Measurements from ENCODE around the gene C2orf92. TPM values are rescaled to one million over a fixed set of nuclear protein-coding genes. Genes with fewer than 3 reads are reported as not detected.

The C2orf92 gene
- total and polyA plus RNA-seq, 4 donors: 9.2 to 23.2 (median 13.7) TPM

- Histone ChIP-seq H3K4me3 (ENCODE audit: low read depth, low read length) (no peak overlapping the region), H3K36me3 (ENCODE audit: control insufficient read depth, insufficient read depth, low read length) (no peaks in the 10 kb centered on the region), H3K4me1 (ENCODE audit: control insufficient read depth, insufficient read depth, low read length) (peaks cover 13% of the 10 kb centered on the region), H3K9me3 (ENCODE audit: control insufficient read depth, insufficient read depth, low read length) (no peaks in the 10 kb centered on the region), H3K27ac (ENCODE audit: low read depth, low read length) (no peak overlapping the region), H3K27me3 (ENCODE audit: control insufficient read depth, insufficient read depth, low read length) (no peaks in the 10 kb centered on the region)
- WGBS (ENCODE audit: insufficient coverage): 83% methylated on average over 11 of the region's 11 CpGs
- no peak for DNase-seq (ENCODE audit: low read depth in 4 of 6, low spot score in 6 of 6)
Measured at GRCh38 chr2:97712693-97713295, 43.3 kb downstream of the C2orf92 start.

GRCh38 chr2:97713296-97714083 is 44.0 kb downstream of the C2orf92 start, which contains the start of gene ZAP70:
ZAP70 (plus strand) TSS chr2:97713576; CDS start chr2:97724037, 10,461 bp downstream.
- H3K9me3 ChIP-seq (ENCODE audit: control insufficient read depth, insufficient read depth, low read length): no peaks in the 10 kb centered on the region
- no peaks in the 10 kb centered on the region for H3K36me3 ChIP-seq (ENCODE audit: control insufficient read depth, insufficient read depth, low read length)
- H3K27ac ChIP-seq (ENCODE audit: low read depth, low read length): no peak within 1 kb of the TSS
- DNase-seq (ENCODE audit: low read depth in 4 of 6, low spot score in 6 of 6): no peak
- peaks cover 13% of the 10 kb centered on the region for H3K4me1 ChIP-seq (ENCODE audit: control insufficient read depth, insufficient read depth, low read length)
- H3K4me3 ChIP-seq (ENCODE audit: low read depth, low read length): no peak within 1 kb of the TSS
- 84% methylated on average over 19 of the region's 21 CpGs for WGBS (ENCODE audit: insufficient coverage)
- no peaks in the 10 kb centered on the region for H3K27me3 ChIP-seq (ENCODE audit: control insufficient read depth, insufficient read depth, low read length)

DNA sequence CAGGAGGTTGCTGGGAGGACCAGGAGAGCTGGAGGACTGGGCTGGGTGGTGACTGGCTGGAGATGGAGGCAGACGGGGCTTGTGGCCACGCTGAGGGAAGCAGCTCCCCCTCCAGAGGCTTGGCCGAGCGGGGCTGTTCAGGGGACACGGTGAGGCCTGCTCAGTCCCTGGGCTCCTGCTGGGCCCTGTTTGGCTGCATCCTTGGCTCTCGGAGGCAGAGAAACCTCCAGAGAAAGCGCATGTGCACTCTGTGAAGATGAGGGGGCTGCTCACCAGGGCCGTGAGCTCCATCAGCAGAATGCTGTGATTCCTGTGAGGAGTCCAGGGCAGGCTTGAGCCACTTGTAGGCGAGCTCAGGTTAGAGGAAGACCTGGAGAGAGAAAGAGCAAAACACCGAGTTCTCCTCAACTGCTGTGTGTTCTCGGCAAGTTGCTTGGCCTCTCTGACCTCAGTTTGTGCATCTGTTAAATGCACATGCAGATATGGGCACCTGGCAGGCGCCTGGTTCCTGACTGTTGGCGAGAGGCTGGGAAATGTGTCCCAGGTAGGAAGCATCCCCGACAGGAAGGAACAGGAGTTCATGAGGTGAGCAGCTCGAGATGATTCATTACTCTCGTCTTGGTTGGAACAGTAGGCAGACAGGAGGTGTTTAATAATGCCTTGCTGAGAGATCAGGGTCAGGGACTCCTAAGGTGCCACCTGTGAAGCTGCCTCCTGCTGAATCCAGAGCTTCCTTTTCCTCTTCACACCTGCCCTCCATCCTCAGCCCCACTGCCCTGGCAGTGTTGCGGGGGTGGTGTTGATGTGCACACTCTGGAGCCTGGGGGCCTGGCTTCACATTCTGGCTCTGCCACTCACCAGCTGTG is 44.8 kb downstream of the C2orf92 start:
- Histone ChIP-seq H3K27ac (ENCODE audit: low read depth, low read length) (no peak overlapping the region), H3K36me3 (ENCODE audit: control insufficient read depth, insufficient read depth, low read length) (no peaks in the 10 kb centered on the region), H3K27me3 (ENCODE audit: control insufficient read depth, insufficient read depth, low read length) (no peaks in the 10 kb centered on the region), H3K4me3 (ENCODE audit: low read depth, low read length) (no peak overlapping the region), H3K4me1 (ENCODE audit: control insufficient read depth, insufficient read depth, low read length) (peaks cover 13% of the 10 kb centered on the region), H3K9me3 (ENCODE audit: control insufficient read depth, insufficient read depth, low read length) (no peaks in the 10 kb centered on the region)
- no peak for DNase-seq (ENCODE audit: low read depth in 4 of 6, low spot score in 6 of 6)
- WGBS (ENCODE audit: insufficient coverage): 79% methylated on average over 15 of the region's 17 CpGs

- DNase-seq (ENCODE audit: low read depth in 4 of 6, low spot score in 6 of 6): no peak
- H3K4me1 ChIP-seq (ENCODE audit: control insufficient read depth, insufficient read depth, low read length): peaks cover 13% of the 10 kb centered on the region
- no peaks in the 10 kb centered on the region for H3K9me3 ChIP-seq (ENCODE audit: control insufficient read depth, insufficient read depth, low read length)
- H3K4me3 ChIP-seq (ENCODE audit: low read depth, low read length): no peak overlapping the region
- H3K27me3 ChIP-seq (ENCODE audit: control insufficient read depth, insufficient read depth, low read length): no peaks in the 10 kb centered on the region
- 96% methylated on average over 7 of the region's 13 CpGs for WGBS (ENCODE audit: insufficient coverage)
- no peak overlapping the region for H3K27ac ChIP-seq (ENCODE audit: low read depth, low read length)
- no peaks in the 10 kb centered on the region for H3K36me3 ChIP-seq (ENCODE audit: control insufficient read depth, insufficient read depth, low read length)
Measured at GRCh38 chr2:97714950-97715652, 45.6 kb downstream of the C2orf92 start.

DNA sequence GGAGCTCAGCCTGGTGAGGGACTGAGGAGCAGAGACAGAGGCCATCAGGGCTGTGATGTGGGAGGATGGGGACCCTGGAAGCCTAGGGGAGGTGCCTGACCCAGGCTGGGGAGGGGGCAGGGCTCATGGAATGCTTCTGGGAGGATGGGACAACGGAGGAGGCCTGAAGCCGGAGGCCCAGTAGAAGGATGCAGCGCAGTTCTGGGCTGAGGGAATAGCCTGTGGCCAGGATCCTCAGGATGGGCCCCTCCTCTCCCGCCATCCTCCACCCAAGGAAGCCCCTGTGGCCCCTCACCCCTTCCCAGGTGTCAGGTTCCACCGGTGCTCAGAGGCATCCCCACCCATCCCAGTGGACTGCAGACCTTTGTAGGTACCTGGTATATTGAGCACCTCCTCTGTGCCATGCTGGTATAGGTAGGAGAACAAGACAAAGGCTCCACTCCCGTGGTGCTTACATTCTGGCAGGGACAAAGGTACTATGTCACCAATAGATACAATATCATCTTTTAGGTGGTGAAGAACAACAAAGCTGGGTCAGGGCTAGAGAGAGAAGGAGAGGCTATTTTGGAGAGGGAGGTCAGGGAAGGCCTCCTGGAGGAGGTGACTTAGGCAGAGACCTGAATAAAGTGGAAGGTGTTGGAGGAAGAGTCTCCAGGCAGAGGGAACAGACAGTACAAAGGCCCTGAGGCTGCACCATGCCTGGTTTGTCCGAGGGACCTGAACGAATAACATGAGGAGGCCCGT is 46.6 kb downstream of the C2orf92 start:
- Histone ChIP-seq H3K27ac (ENCODE audit: low read depth, low read length) (no peak overlapping the region), H3K4me3 (ENCODE audit: low read depth, low read length) (no peak overlapping the region), H3K4me1 (ENCODE audit: control insufficient read depth, insufficient read depth, low read length) (peaks cover 13% of the 10 kb centered on the region), H3K27me3 (ENCODE audit: control insufficient read depth, insufficient read depth, low read length) (no peaks in the 10 kb centered on the region), H3K36me3 (ENCODE audit: control insufficient read depth, insufficient read depth, low read length) (no peaks in the 10 kb centered on the region), H3K9me3 (ENCODE audit: control insufficient read depth, insufficient read depth, low read length) (no peaks in the 10 kb centered on the region)
- no peak for DNase-seq (ENCODE audit: low read depth in 4 of 6, low spot score in 6 of 6)
- WGBS (ENCODE audit: insufficient coverage): 78% methylated on average over 6 of the region's 9 CpGs

DNA sequence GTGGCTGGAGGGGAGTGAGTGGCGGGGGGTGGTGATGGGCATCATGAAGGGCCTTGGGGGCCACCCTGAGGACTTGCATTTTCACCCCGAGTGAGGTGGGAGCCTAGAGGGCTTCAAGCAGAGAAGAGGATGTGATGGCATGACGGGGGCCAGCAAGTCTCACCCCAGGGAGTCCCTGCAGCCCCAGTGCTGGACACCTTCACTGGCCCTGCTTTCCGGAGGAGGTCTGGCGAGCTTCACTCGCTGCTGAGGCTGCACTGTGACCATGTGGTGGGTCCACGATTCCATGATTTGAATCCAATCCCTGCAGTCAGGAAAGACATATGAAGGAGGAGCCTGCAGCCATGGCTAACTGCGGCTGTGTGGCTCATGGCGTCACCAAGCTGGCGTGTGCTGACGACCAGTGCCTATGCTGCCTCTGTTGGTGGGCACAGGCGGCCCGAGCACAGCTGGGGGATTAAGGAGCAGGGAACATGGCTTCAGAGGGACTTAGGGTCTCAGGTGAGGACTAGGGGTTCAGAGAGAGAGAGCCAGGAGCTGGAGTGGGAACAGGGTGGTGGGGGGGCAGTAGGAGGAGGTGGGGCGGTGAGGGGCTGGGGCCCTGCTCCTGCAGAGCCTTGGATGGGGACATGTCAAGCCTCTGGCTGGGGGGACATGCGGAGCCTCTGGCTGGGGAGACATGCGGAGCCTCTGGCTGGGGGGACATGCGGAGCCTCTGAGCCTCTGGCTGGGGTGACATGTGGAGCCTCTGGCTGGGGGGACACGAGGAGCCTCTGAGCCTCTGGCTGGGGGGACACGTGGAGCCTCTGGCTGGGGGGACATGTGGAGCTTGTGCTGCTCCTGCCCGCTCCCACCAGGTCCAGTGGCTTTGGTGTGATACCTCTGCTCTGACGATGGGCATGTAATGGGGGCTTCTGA is 47.4 kb downstream of the C2orf92 start:
- Histone ChIP-seq H3K4me3 (ENCODE audit: low read depth, low read length) (no peak overlapping the region), H3K4me1 (ENCODE audit: control insufficient read depth, insufficient read depth, low read length) (peaks cover 13% of the 10 kb centered on the region), H3K27me3 (ENCODE audit: control insufficient read depth, insufficient read depth, low read length) (no peaks in the 10 kb centered on the region), H3K36me3 (ENCODE audit: control insufficient read depth, insufficient read depth, low read length) (no peaks in the 10 kb centered on the region), H3K27ac (ENCODE audit: low read depth, low read length) (no peak overlapping the region), H3K9me3 (ENCODE audit: control insufficient read depth, insufficient read depth, low read length) (no peaks in the 10 kb centered on the region)
- 87% methylated on average over 21 of the region's 21 CpGs for WGBS (ENCODE audit: insufficient coverage)
- DNase-seq (ENCODE audit: low read depth in 4 of 6, low spot score in 6 of 6): no peak

GRCh38 chr2:97717613-97717995 is 48.1 kb downstream of the C2orf92 start:
- Histone ChIP-seq H3K27ac (ENCODE audit: low read depth, low read length) (no peak overlapping the region), H3K4me1 (ENCODE audit: control insufficient read depth, insufficient read depth, low read length) (peaks cover 11% of the 10 kb centered on the region), H3K9me3 (ENCODE audit: control insufficient read depth, insufficient read depth, low read length) (no peaks in the 10 kb centered on the region), H3K36me3 (ENCODE audit: control insufficient read depth, insufficient read depth, low read length) (no peaks in the 10 kb centered on the region), H3K4me3 (ENCODE audit: low read depth, low read length) (no peak overlapping the region), H3K27me3 (ENCODE audit: control insufficient read depth, insufficient read depth, low read length) (no peaks in the 10 kb centered on the region)
- DNase-seq (ENCODE audit: low read depth in 4 of 6, low spot score in 6 of 6): no peak
- 69% methylated on average over 3 of the region's 3 CpGs for WGBS (ENCODE audit: insufficient coverage)

GRCh38 chr2:97718051-97718882 is 48.8 kb downstream of the C2orf92 start:
- Histone ChIP-seq H3K4me1 (ENCODE audit: control insufficient read depth, insufficient read depth, low read length) (peaks cover 4% of the 10 kb centered on the region), H3K4me3 (ENCODE audit: low read depth, low read length) (no peak overlapping the region), H3K9me3 (ENCODE audit: control insufficient read depth, insufficient read depth, low read length) (no peaks in the 10 kb centered on the region), H3K36me3 (ENCODE audit: control insufficient read depth, insufficient read depth, low read length) (no peaks in the 10 kb centered on the region), H3K27me3 (ENCODE audit: control insufficient read depth, insufficient read depth, low read length) (peaks cover 1% of the 10 kb centered on the region), H3K27ac (ENCODE audit: low read depth, low read length) (no peak overlapping the region)
- WGBS (ENCODE audit: insufficient coverage): 83% methylated on average over 21 of the region's 21 CpGs
- DNase-seq (ENCODE audit: low read depth in 4 of 6, low spot score in 6 of 6): no peak
